ENCODE measurements around the gene ATXN10.

DNA sequence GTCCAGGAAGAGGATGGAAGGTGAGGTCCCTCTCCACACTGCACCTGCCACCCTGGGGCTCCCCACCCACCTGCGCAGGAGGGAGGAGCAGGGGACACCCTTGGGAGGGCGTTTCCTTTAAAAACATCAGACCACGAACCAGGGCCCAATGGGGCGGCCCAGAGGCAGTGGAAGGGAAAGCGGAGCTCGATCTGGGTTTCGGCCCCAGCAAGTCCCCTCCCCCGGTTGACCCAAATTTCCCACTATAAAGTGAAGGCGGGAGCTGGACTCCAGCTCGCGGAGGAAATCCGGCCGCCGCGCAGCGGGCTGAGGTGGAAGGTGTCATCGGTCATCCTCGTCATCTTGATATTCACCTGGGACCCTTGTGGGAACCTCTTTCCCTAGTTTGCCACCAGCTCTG lies 206.0 kb downstream of the ATXN10 start:
- TF ChIP-seq GATA3 (IDR thresholded peaks at IDR 0.05; ENCODE audit: low read depth, low read length) = no peak
- no peak for TF ChIP-seq GATA2 (IDR thresholded peaks at IDR 0.05; ENCODE audit: low read depth, low read length)
